ENCODE results near the gene ZBTB8B.
A peak's percentile ranks its signal among the peaks of the same experiment; 100 is the strongest.
"Not testable (repeated sequence)": the region's sequence is repeated elsewhere in the genome, so short reads cannot be mapped to it uniquely, and the experiment has no call there.

Gene ZBTB8B

GRCh38 chr1:32464716-32465577, at the start of gene ZBTB8B:
ZBTB8B (plus strand) TSS chr1:32465072; CDS start chr1:32470625, 5,553 bp downstream.
- peak; percentile 23 to 25 for DNase-seq (ENCODE audit: low read depth in 2 of 2)

GRCh38 chr1:32421775-32422174, 43.1 kb upstream of the ZBTB8B start:
- DNase-seq (ENCODE audit: low read depth in 2 of 2) = no peak

GRCh38 chr1:32426489-32427255, 38.2 kb upstream of the ZBTB8B start:
- no peak for DNase-seq (ENCODE audit: low read depth in 2 of 2)

GRCh38 chr1:32427264-32427963, 37.5 kb upstream of the ZBTB8B start:
- DNase-seq (ENCODE audit: low read depth in 2 of 2) = no peak

GRCh38 chr1:32431736-32432400, 33.0 kb upstream of the ZBTB8B start:
- DNase-seq (ENCODE audit: low read depth in 2 of 2) = no peak

GRCh38 chr1:32438136-32438535, 26.7 kb upstream of the ZBTB8B start:
- no peak for DNase-seq (ENCODE audit: low read depth in 2 of 2)

GRCh38 chr1:32438777-32439176, 26.1 kb upstream of the ZBTB8B start:
- not testable (repeated sequence) for DNase-seq (ENCODE audit: low read depth in 2 of 2)

- not testable (repeated sequence) for DNase-seq (ENCODE audit: low read depth in 2 of 2)
Observed at GRCh38 chr1:32441467-32441866, 23.4 kb upstream of the ZBTB8B start.

- DNase-seq (ENCODE audit: low read depth in 2 of 2) = no peak
Observed at GRCh38 chr1:32447469-32448185, 17.2 kb upstream of the ZBTB8B start.

- peak; percentile 22 to 23 for DNase-seq (ENCODE audit: low read depth in 2 of 2)
Observed at GRCh38 chr1:32448186-32448772, 16.6 kb upstream of the ZBTB8B start.

- DNase-seq (ENCODE audit: low read depth in 2 of 2) = no peak
Observed at GRCh38 chr1:32448773-32449456, 16.0 kb upstream of the ZBTB8B start.

- not testable (repeated sequence) for DNase-seq (ENCODE audit: low read depth in 2 of 2)
Observed at GRCh38 chr1:32449457-32449831, 15.4 kb upstream of the ZBTB8B start.

- no peak for DNase-seq (ENCODE audit: low read depth in 2 of 2)
Observed at GRCh38 chr1:32454726-32455125, 10.1 kb upstream of the ZBTB8B start.

- no peak for DNase-seq (ENCODE audit: low read depth in 2 of 2)
Observed at GRCh38 chr1:32455958-32456357, 8.9 kb upstream of the ZBTB8B start.

- not testable (repeated sequence) for DNase-seq (ENCODE audit: low read depth in 2 of 2)
Observed at GRCh38 chr1:32458798-32459197, 6.1 kb upstream of the ZBTB8B start.

- DNase-seq (ENCODE audit: low read depth in 2 of 2) = not testable (repeated sequence)
Observed at GRCh38 chr1:32462977-32463376, 1.9 kb upstream of the ZBTB8B start.

GRCh38 chr1:32464191-32464715, 619 bp upstream of the ZBTB8B start:
- no peak for DNase-seq (ENCODE audit: low read depth in 2 of 2)

GRCh38 chr1:32465578-32465933, 684 bp downstream of the ZBTB8B start:
- no peak for DNase-seq (ENCODE audit: low read depth in 2 of 2)

GRCh38 chr1:32466761-32467160, 1.9 kb downstream of the ZBTB8B start:
- no peak for DNase-seq (ENCODE audit: low read depth in 2 of 2)

- DNase-seq (ENCODE audit: low read depth in 2 of 2) = no peak
Observed at GRCh38 chr1:32468791-32469190, 3.9 kb downstream of the ZBTB8B start.
